BLaER1 (cell line): Measurements from ENCODE around the gene NLRP3.
A peak's percentile ranks its signal among the peaks of the same experiment; 100 is the strongest.

Experiments
- H3K27ac ChIP-seq: shearing (Covaris generic); formaldehyde crosslinking; 2 replicates; pipeline ENCODE4 v1.8.1; 2022
- H3K27me3 ChIP-seq: shearing (Covaris generic); formaldehyde crosslinking; 2 replicates; pipeline ENCODE4 v1.8.1; 2022
- H3K36me3 ChIP-seq: shearing (Covaris generic); formaldehyde crosslinking; 2 replicates; pipeline ENCODE4 v1.8.1; 2022
- H3K4me1 ChIP-seq: shearing (Covaris generic); formaldehyde crosslinking; 2 replicates; pipeline ENCODE4 v1.8.1; 2022
- H3K4me2 ChIP-seq: shearing (Covaris generic); formaldehyde crosslinking; 2 replicates; pipeline ENCODE4 v1.8.1; 2022
- H3K4me3 ChIP-seq: shearing (Covaris generic); formaldehyde crosslinking; 2 replicates; pipeline ENCODE4 v1.8.1; 2022
- H3K9ac ChIP-seq: shearing (Covaris generic); formaldehyde crosslinking; 2 replicates; pipeline ENCODE4 v1.8.1; 2022
- H3K9me3 ChIP-seq: shearing (Covaris generic); formaldehyde crosslinking; 2 replicates; pipeline ENCODE4 v1.8.1; 2022
- H4K20me1 ChIP-seq: shearing (Covaris generic); formaldehyde crosslinking; 2 replicates; pipeline ENCODE4 v1.8.1; 2022
- Cebpa-rat ChIP-seq: shearing (Covaris generic); IDR thresholded peaks from 2 replicates; pipeline ENCODE4 v1.8.1; 2022

Gene NLRP3

DNA sequence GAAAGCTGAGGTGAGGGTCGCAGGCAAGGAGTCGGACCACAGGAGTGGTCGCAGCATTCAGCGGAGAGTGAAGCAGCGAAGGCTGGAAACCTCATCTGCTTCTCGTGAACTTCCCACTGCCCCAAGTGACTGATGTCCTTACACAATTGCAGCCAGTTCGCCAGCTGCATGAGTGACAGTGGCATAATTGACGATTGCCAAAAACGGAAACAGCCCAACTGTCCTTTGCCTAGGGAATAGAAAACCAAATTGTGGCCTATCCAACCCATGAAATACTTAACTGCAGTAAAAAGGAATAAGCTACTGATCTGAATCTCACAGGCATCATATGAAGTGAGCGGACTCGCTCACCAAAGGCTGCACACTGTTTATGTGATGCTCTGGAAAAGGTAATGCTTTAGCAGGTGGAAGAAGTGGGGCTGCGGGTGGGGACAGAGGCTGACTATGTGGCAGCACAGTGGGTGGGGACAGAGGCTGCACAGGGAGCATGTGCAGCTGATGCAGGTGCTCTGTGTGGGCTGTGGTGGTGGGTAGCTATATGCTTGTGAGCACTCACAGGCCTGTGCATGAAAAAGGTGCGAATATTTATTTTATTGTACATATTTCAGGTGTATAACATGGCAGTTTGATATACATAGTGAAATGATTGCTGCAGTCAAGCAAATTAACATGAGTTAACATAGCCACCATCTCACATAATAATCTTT is 4.2 kb upstream of the NLRP3 start:
- Histone ChIP-seq H3K9me3 (no peaks in the 10 kb centered on the region), H3K27me3 (no peaks in the 10 kb centered on the region), H3K9ac (no peak overlapping the region), H3K4me2 (peak overlapping the region; percentile 66), H3K4me1 (peaks cover 78% of the 10 kb centered on the region), H4K20me1 (no peaks in the 10 kb centered on the region), H3K27ac (peak overlapping the region; percentile 52), H3K36me3 (no peaks in the 10 kb centered on the region), H3K4me3 (no peak overlapping the region)
- TF ChIP-seq Cebpa-rat, result 0 out of 2 replicates have a peak, but pooled peaks have one; percentile 51

DNA sequence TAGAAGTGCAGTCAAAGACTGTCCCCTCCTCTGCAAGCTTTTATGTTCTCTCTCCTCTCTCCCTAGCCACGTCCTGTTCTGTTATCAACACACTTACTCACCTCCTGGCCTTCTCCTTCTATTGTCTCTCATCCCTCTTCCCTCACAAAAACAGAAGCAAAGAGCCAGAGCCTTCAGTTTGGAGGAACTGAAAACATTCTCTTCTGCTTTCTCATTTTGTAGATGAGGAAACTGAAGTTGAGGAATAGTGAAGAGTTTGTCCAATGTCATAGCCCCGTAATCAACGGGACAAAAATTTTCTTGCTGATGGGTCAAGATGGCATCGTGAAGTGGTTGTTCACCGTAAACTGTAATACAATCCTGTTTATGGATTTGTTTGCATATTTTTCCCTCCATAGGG is 1.9 kb downstream of the NLRP3 start:
- no peak for TF ChIP-seq Cebpa-rat
- Histone ChIP-seq H3K4me3 (peak overlapping the region; percentile 74; the same call in 1 of the 2 replicates), H3K4me2 (peak overlapping the region; percentile 97), H4K20me1 (peaks cover 19% of the 10 kb centered on the region), H3K36me3 (peaks cover 33% of the 10 kb centered on the region), H3K4me1 (peaks cover 83% of the 10 kb centered on the region), H3K27ac (peak overlapping the region; percentile 93), H3K27me3 (no peaks in the 10 kb centered on the region), H3K9me3 (peaks cover 4% of the 10 kb centered on the region; the same call in 1 of the 2 replicates), H3K9ac (no peak overlapping the region)

DNA sequence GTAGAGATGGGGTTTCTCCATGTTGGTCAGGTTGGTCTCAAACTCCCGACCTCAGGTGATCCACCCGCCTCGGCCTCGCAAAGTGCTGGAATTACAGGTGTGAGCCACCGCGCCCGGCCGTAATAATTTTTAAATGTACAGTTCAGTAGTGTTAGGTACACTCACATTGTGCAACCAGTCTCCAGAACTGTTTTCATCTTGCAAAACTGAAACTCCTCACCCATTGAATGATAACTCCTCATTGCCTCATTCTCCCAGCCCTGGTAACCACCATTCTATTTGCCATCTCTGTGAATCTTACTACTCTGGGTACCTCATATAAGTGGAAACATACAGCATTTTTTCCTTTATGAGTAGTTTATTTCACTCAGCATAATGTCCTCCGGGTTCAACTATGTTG is 3.4 kb downstream of the NLRP3 start:
- TF ChIP-seq Cebpa-rat, result no peak
- Histone ChIP-seq H3K4me2 (peak overlapping the region; percentile 29), H3K9ac (no peak overlapping the region), H3K9me3 (peaks cover 4% of the 10 kb centered on the region; the same call in 1 of the 2 replicates), H3K27me3 (no peaks in the 10 kb centered on the region), H3K4me1 (peaks cover 71% of the 10 kb centered on the region), H4K20me1 (peaks cover 20% of the 10 kb centered on the region), H3K27ac (no peak overlapping the region), H3K4me3 (no peak overlapping the region), H3K36me3 (peaks cover 48% of the 10 kb centered on the region)

DNA sequence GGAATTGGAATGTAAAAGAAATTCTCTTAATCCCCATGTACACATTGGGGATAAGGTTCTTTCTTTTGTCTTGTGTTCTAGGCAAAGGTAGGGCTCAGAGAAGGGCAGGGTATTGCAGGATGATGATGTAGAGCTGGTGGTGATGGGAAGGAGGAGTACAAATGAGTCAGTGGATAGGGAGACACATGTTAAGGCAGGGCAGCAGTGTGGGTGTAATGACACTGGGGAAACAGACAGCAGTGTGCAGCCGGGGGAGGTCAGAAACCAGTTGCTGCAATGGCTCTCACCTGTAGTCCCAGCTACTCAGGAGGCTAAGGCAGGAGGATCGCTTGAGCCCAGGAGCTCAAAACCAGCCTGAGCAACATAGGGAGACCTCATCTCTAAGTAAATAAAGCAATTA is 5.1 kb downstream of the NLRP3 start:
- Histone ChIP-seq H3K9me3 (peaks cover 4% of the 10 kb centered on the region; the same call in 1 of the 2 replicates), H4K20me1 (peaks cover 29% of the 10 kb centered on the region), H3K9ac (0 out of 2 replicates have a peak overlapping the region, but pooled peaks have one; percentile 28), H3K4me1 (peaks cover 65% of the 10 kb centered on the region), H3K36me3 (peaks cover 65% of the 10 kb centered on the region), H3K27ac (0 out of 2 replicates have a peak overlapping the region, but pooled peaks have one; percentile 39), H3K4me3 (no peak overlapping the region), H3K4me2 (peak overlapping the region; percentile 51), H3K27me3 (no peaks in the 10 kb centered on the region)
- TF ChIP-seq Cebpa-rat, result no peak

DNA sequence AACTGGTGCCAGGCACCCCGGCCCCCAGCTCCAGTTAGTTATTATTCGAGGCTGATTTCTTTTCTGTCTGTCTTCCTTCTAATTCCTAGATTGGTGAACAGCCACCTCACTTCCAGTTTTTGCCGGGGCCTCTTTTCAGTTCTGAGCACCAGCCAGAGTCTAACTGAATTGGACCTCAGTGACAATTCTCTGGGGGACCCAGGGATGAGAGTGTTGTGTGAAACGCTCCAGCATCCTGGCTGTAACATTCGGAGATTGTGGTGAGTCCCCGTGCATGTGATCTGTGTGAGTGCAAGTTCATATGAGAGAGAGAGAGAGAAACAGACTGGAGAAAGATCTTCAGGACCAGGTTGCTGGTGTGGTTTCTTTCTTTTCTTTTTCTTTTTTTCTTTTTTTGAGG is 13.5 kb downstream of the NLRP3 start:
- Histone ChIP-seq H3K27me3 (no peaks in the 10 kb centered on the region), H3K36me3 (peaks cover 90% of the 10 kb centered on the region), H3K27ac (peak overlapping the region; percentile 47; the same call in 1 of the 2 replicates), H3K4me2 (peak overlapping the region; percentile 34), H3K9me3 (no peaks in the 10 kb centered on the region), H3K4me3 (no peak overlapping the region), H4K20me1 (peaks cover 45% of the 10 kb centered on the region; the same call in 1 of the 2 replicates), H3K4me1 (peaks cover 19% of the 10 kb centered on the region), H3K9ac (no peak overlapping the region)
- no peak for TF ChIP-seq Cebpa-rat

DNA sequence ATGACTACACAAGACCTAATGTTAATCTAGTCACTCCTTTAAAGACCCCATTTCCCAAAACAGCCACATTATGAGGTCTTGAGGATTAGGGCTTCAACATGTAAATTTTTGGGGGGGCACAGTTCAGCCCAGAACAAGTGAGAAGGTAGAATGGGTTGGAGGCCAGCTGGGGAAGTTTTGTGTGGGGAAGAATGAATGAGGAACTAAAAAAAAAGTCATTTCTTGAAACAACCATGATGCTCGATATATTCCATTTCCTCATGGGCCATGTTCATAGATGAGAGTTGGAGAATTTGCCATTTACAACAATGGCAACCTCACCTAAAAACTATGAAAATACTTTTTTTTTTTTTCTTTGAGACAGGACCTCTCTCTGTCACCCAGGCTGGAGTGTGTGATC is 14.5 kb downstream of the NLRP3 start:
- TF ChIP-seq Cebpa-rat, result no peak
- no peak overlapping the region for H3K4me3 ChIP-seq
- H4K20me1 ChIP-seq, result peaks cover 41% of the 10 kb centered on the region; the same call in 1 of the 2 replicates
- peaks cover 22% of the 10 kb centered on the region for H3K4me1 ChIP-seq
- H3K36me3 ChIP-seq, result peaks cover 89% of the 10 kb centered on the region
- no peak overlapping the region for H3K9ac ChIP-seq
- H3K4me2 ChIP-seq, result no peak overlapping the region
- H3K27ac ChIP-seq, result no peak overlapping the region
- no peaks in the 10 kb centered on the region for H3K9me3 ChIP-seq
- no peaks in the 10 kb centered on the region for H3K27me3 ChIP-seq

DNA sequence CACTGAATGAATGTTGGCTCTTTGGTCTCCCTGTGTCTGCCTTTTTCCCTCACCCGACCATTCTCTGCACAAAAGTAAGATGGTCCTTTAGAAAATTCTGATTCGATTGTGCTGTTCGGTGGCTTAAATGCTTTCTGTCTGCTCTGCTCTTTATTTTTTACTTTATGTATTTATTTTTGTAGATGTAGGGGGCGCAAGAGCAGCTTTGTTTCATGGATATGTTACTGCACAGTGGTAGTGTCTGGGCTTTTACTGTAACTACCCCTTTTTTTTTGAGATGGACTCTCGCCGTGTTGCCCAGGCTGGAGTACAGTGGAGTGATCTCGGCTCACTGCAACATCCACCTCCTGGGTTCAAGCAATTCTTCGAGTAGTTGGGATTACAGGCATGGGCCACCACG is 15.7 kb downstream of the NLRP3 start:
- no peaks in the 10 kb centered on the region for H3K9me3 ChIP-seq
- H3K4me3 ChIP-seq, result no peak overlapping the region
- TF ChIP-seq Cebpa-rat, result no peak
- H3K36me3 ChIP-seq, result peaks cover 89% of the 10 kb centered on the region
- no peaks in the 10 kb centered on the region for H3K27me3 ChIP-seq
- no peak overlapping the region for H3K9ac ChIP-seq
- H3K4me2 ChIP-seq, result no peak overlapping the region
- H3K27ac ChIP-seq, result no peak overlapping the region
- peaks cover 34% of the 10 kb centered on the region; the same call in 1 of the 2 replicates for H4K20me1 ChIP-seq
- H3K4me1 ChIP-seq, result peaks cover 24% of the 10 kb centered on the region

DNA sequence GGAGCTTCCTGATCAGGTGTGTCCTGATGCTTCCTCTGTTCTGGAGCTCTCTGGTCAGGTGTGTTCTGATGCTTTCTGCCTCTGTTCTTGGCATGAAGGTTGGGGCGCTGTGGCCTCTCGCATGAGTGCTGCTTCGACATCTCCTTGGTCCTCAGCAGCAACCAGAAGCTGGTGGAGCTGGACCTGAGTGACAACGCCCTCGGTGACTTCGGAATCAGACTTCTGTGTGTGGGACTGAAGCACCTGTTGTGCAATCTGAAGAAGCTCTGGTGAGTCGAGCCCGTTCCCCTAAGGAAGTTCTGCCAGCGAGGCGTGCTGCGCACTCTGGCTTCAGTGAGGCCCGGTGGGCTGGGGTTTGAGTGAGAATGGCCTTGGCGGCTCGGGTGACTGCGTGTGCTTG is 18.0 kb downstream of the NLRP3 start:
- H3K4me3 ChIP-seq, result no peak overlapping the region
- peaks cover 18% of the 10 kb centered on the region; the same call in 1 of the 2 replicates for H4K20me1 ChIP-seq
- H3K9me3 ChIP-seq, result no peaks in the 10 kb centered on the region
- no peak overlapping the region for H3K27ac ChIP-seq
- no peaks in the 10 kb centered on the region for H3K27me3 ChIP-seq
- no peak overlapping the region for H3K4me2 ChIP-seq
- no peak for TF ChIP-seq Cebpa-rat
- H3K4me1 ChIP-seq, result peaks cover 22% of the 10 kb centered on the region
- no peak overlapping the region for H3K9ac ChIP-seq
- peaks cover 96% of the 10 kb centered on the region for H3K36me3 ChIP-seq

DNA sequence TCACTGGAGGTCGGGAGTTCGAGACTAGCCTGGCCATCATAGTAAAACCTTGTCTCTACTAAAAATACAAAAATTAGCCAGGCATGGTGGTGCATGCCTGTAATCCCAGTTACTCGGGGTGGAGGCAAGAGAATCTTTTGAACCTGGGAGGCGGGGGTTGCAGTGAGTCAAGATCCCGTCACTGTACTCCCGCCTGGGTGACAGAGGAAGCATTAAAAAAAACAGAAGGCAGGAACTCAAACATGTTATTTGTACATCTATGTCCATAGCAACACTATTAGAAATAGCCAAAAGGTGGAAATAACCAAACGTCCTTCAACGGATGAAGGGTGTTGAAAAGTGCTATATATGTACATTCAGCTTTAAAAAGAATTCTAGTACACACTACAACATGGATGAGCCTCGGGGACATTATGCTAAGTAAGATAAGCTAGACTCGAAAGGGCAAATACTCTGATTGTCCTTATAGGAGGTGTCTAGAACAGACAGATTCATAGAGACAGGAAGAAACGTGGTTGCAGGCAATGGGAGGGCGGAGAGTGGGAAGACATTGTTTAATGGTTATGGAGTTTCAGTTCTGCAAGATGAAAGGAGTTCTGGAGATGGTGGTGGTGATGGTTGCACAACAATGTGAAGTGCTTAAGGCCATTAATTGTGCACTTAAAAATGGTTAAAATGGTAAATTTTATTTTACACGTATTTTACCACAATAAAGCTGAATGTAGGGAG is 19.2 kb downstream of the NLRP3 start:
- Histone ChIP-seq H3K9ac (no peak overlapping the region), H3K27ac (no peak overlapping the region), H4K20me1 (peaks cover 10% of the 10 kb centered on the region; the same call in 1 of the 2 replicates), H3K4me1 (peaks cover 13% of the 10 kb centered on the region), H3K27me3 (no peaks in the 10 kb centered on the region), H3K4me2 (peak overlapping the region; percentile 0; the same call in 1 of the 2 replicates), H3K36me3 (peaks cover 96% of the 10 kb centered on the region), H3K4me3 (no peak overlapping the region), H3K9me3 (no peaks in the 10 kb centered on the region)
- TF ChIP-seq Cebpa-rat, result no peak

DNA sequence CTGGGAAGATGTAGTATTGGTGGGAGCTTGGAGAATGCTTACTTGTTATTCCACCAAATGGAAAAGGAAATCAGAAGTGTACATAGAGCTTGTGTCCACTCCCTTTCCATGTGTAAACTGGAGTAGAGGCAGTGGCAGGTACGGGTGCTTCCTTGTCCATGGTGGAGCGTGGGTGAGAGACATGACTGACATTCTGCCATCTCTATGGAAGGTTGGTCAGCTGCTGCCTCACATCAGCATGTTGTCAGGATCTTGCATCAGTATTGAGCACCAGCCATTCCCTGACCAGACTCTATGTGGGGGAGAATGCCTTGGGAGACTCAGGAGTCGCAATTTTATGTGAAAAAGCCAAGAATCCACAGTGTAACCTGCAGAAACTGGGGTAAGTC is 19.8 kb downstream of the NLRP3 start:
- no peak overlapping the region for H3K9ac ChIP-seq
- H3K27me3 ChIP-seq, result no peaks in the 10 kb centered on the region
- H3K4me1 ChIP-seq, result peaks cover 13% of the 10 kb centered on the region
- H4K20me1 ChIP-seq, result peaks cover 10% of the 10 kb centered on the region; the same call in 1 of the 2 replicates
- H3K9me3 ChIP-seq, result no peaks in the 10 kb centered on the region
- H3K4me2 ChIP-seq, result no peak overlapping the region
- H3K27ac ChIP-seq, result no peak overlapping the region
- peaks cover 96% of the 10 kb centered on the region for H3K36me3 ChIP-seq
- no peak for TF ChIP-seq Cebpa-rat
- no peak overlapping the region for H3K4me3 ChIP-seq
